GM21528 (cell line): Measurements from ENCODE around the gene ZNF646.
"Not testable (repeated sequence)": the region's sequence is repeated elsewhere in the genome, so short reads cannot be mapped to it uniquely, and the experiment has no call there.

Experiments used
- ATAC-seq: cut with Tn5 transposase; IDR thresholded peaks from one replicate; pipeline ENCODE4 v1.9.1; 2021; ENCODE audit warnings: mild to moderate bottlenecking, moderate library complexity; ENCODE audit not compliant: unreplicated experiment, low FRiP score

The ZNF646 gene

GRCh38 chr16:31083556-31083955 is 9.3 kb downstream of the ZNF646 start:
- no peak for ATAC-seq

- no peak for ATAC-seq
Measured at GRCh38 chr16:31083981-31084380, 9.8 kb downstream of the ZNF646 start.

GRCh38 chr16:31084584-31085302 is 10.5 kb downstream of the ZNF646 start:
- ATAC-seq: no peak

- no peak for ATAC-seq
Measured at GRCh38 chr16:31085411-31085810, 11.2 kb downstream of the ZNF646 start.

- ATAC-seq: no peak
Measured at GRCh38 chr16:31085873-31086628, 11.8 kb downstream of the ZNF646 start.

- no peak for ATAC-seq
Measured at GRCh38 chr16:31086629-31086906, 12.3 kb downstream of the ZNF646 start.

GRCh38 chr16:31087481-31087880 is 13.3 kb downstream of the ZNF646 start:
- ATAC-seq: no peak

GRCh38 chr16:31087971-31088370 is 13.7 kb downstream of the ZNF646 start:
- ATAC-seq: no peak

- ATAC-seq: no peak
Measured at GRCh38 chr16:31088459-31089183, 14.4 kb downstream of the ZNF646 start, which contains the start of gene PRSS53. Gene PRSS53 (minus strand): TSS chr16:31088943. CDS start chr16:31088809, 134 bp downstream.

GRCh38 chr16:31089199-31089598 is 15.0 kb downstream of the ZNF646 start:
- no peak for ATAC-seq

GRCh38 chr16:31090540-31090939 is 16.3 kb downstream of the ZNF646 start:
- ATAC-seq: no peak

GRCh38 chr16:31092330-31092729 is 18.1 kb downstream of the ZNF646 start:
- no peak for ATAC-seq

- ATAC-seq: no peak
Measured at GRCh38 chr16:31093132-31093703, 19.0 kb downstream of the ZNF646 start.

- ATAC-seq: no peak
Measured at GRCh38 chr16:31094088-31094423, 19.8 kb downstream of the ZNF646 start.

- ATAC-seq: peak; percentile 88
Measured at GRCh38 chr16:31094424-31095120, 20.4 kb downstream of the ZNF646 start, which contains the start of gene VKORC1. Gene VKORC1 (minus strand): TSS chr16:31094797. CDS start chr16:31094729, 68 bp downstream.

GRCh38 chr16:31099860-31100638 is 25.8 kb downstream of the ZNF646 start:
- ATAC-seq: no peak

GRCh38 chr16:31100876-31101641 is 26.8 kb downstream of the ZNF646 start:
- ATAC-seq: not testable (repeated sequence)

- peak; percentile 56 for ATAC-seq
Measured at GRCh38 chr16:31105677-31106213, 31.5 kb downstream of the ZNF646 start.
